Measurements from ENCODE around the gene THSD8.

The THSD8 gene

DNA sequence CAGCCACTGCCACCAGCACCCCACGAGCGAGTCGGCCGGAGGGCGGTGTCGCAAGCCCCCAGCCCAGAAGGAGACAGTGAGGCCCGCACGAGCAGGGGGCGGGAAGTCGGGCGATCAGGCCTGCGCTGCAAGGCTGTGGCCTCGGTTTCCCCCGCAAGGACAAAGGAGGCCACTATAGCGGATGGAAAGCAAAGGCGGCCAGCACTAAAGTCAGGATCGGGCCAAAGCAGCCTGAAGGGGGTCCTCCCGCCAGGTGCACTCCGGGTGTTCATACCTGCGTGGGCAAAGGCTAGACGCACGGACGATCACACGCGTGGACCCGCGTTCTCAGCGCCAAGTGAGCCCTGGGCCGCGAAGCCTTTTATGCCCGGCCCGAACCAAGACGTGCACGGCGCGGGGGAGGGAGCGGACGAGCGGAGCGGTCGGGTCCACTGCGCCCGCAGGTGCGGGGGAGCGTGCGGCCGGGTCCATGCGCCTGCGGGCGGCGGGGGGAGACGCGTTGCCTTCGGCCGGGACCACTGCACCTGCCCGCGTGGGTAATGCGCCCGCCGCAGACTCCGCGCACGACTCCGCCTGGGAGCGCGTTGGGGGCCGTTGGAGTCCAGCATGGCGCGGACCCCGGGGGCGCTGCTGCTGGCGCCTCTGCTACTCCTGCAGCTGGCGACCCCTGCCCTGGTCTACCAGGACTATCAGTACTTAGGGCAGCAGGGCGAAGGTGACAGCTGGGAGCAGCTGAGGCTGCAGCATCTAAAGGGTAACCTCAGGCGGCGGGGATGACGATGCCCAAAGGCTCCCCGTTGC is at the start of gene THSD8, which contains the start of gene PRDX2:
THSD8 (plus strand) TSS at position 604 of the 801 bp plus-strand sequence; CDS start at position 607, 3 bp downstream.
PRDX2 (minus strand) TSS at position 335 of the 801 bp plus-strand sequence. CDS start 539 bp downstream, outside the sequence.
- peak; percentile 63 for DNase-seq

DNA sequence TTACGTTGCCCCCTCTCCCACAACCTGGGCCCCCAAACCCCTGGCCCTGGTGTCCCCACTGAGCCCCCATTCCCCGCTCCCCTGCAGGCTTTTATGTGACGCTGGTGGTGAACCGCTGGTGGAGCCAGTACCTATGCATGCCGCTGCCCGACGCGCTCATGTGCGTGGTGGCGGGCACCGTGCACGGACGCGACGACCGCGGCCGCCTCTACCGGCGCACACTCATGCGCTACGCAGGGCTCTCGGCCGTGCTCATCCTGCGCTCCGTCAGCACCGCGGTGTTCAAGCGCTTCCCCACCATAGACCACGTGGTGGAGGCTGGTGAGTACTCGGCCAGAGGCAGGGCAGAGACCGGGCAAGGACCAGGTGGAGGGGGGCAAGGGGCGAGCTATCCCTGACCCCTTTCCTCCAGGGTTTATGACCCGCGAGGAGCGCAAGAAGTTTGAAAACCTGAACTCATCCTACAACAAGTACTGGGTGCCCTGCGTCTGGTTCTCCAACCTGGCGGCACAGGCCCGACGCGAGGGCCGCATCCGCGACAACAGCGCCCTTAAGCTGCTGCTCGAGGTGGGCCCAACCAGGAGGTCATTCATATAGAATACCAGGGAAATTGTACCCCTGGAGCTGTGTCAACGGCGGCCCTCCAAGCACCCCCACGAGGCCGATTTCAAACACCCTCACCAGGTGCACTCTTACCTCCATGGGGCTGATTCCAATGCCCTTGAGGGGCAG is 47.2 kb upstream of the THSD8 start:
- no peak for DNase-seq

- no peak for DNase-seq
Observed at GRCh38 chr19:12756150-12756883, 45.6 kb upstream of the THSD8 start.

DNA sequence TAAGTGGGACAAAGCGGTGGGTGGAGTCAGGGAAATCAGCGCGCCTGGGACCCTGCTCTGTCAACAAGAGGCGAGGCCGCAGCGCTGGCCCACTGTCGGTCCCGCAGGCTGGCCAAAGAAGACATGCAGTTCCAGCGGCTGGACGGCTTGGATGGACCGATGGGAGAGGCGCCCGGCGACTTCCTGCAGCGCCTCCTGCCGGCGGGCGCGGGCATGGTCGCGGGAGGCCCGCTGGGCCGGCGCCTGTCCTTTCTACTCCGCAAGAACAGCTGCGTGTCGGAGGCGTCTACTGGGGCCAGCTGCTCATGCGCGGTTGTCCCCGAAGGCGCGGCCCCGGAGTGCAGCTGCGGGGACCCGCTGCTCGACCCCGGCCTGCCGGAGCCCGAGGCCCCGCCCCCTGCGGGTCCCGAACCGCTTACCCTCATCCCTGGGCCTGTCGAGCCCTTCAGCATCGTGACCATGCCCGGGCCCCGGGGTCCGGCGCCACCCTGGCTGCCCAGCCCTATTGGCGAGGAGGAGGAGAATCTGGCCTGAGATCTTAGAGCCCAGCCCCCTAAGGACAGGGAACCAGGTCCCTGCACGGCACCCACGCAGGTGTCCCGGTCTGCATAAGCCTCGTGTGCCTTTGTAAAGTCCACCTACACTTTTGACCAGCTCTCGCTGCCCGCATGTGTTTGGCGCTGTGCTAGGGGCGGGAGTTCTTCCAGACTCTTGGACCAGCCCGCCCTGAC is 44.2 kb upstream of the THSD8 start:
- peak; percentile 22 for DNase-seq

DNA sequence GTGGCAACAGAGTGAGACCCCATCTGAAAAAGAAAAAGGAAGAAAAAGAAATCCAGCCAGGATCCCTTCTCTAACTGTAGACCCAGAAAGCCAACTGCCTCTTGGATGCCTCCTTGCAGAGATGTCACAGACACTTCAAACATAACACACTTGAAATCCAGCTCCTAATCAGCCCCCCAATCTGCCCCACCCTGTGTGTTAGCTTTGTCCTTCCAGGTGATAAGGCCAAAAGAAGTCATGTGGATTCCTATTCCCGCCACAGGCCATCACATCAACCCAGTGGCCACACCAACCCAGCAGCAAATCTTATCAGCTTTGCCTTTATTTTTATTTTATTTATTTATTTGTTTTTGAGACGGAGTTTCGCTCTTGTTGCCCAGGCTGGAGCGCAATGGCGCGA is 42.2 kb upstream of the THSD8 start:
- no peak for DNase-seq

DNA sequence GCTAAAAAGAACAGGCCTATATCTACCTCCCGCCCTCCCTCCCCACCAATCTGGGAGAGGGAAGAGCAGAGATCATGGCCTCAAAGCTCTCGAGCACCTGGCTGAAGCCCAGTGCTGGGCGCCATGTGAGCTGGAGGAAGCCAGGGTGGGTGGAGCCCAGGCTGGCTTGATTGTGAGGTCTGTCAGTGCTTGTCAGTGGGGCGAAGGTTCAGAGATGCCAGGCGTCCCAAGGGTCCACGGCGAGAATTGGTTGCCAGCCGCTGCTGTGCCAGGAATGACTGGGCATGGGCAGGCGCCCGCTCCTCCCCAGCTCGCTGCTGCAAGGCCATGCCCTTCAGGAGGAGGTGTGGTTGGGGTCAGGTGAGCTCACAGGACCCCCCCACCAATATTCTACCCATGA is 38.8 kb upstream of the THSD8 start:
- DNase-seq, result no peak

DNA sequence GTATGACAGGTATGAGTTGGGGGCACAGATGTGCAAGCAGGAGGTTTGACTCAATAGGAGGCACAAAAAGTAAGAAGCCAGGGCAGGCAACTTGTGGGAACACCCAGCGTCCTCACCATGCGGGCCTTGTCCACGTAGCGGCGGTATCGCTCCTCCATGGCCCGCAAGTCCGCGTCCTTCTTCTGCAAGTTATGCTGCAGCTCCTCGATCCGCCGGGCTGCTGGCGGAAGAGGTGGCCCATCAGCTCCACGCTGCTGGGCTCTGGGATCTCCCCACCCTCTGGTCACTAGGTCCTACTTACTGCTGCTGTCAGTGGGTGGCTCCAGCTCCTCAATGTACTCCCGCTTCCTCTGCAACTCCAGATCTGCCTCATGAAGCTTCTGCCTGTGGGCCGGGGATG is 37.2 kb upstream of the THSD8 start:
- no peak for DNase-seq

GRCh38 chr19:12766051-12766521 is 35.8 kb upstream of the THSD8 start:
- DNase-seq, result no peak

- DNase-seq, result no peak
Observed at GRCh38 chr19:12767150-12767549, 34.7 kb upstream of the THSD8 start.

DNA sequence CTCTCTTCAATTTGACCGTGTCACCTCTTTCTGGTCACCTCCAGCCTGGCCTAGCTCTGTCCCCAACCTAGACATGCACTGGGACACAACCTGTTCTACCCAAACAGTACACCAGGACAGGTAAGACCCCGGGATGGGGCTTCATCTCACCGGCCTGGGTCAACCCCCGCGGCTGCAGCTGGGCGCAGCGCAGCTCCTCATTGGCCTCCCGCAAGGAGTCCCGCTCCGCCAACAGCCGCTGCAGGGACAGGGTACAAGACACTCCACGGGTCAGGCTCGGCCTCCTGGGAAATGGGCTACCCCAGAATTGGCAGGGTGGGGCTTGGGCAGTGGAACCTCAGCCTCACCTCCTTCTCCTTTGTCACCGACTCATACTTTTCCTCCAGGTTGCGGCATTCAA is 34.2 kb upstream of the THSD8 start:
- no peak for DNase-seq

DNA sequence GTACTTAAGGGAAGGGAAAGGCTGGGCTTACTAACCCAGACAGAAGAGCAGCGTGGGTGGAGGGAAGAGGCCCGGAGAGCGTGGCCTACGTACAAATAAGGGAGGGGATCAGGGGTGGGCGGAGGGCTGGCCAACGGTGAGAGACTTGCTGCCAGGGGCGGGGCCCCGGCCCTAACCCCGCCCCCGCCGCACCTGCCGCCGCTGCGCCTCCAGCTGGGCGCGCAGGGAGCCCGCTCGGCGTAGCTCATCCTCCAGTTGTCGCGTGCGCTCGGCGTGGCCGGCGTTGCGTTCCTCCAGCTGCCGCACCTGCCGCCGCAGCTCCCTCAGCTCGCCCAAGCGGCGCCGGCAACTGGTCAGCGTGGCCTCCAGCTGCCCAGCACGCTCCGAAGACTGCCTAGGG is 32.2 kb upstream of the THSD8 start:
- DNase-seq, result no peak

DNA sequence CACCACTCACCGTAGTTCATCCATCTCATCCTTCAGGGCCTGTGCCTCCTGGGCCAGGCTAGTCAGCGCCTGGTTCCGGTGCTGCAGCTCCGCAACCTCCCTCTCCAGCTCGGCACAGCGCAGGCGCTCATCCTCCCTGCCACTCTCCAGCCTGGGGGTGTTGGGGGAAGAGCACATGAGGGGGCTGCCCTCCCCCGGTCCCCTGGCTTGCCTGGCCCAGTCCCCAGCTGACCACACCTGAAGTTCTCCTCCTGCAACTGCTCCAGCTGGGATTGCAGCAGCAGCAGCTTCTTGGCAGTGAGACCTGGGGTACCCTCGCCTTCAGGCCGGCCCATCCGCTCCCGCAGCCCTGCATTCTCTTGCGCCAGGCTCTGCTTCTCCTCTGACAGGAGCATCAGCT is 30.9 kb upstream of the THSD8 start:
- DNase-seq, result no peak

GRCh38 chr19:12772323-12772722 is 29.5 kb upstream of the THSD8 start:
- DNase-seq, result no peak

DNA sequence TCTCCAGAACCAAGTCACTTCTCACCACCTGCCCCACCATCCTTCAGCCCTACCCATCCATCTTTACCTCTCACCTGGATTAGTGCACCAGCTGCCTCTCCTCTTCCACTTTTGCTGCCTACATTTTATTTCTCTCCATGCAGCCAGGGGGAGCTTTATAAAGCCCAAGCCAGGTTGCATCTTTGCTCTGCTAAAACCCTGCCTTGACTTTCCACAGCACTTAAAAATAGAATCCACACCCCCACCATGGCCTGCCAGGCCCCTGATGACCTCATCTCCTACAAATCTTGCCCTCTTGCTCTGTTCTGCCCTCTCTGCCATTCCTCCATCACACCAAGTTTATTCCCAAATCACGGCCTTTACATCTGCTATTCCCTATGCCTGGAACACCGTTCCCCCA is 28.3 kb upstream of the THSD8 start:
- DNase-seq, result no peak

DNA sequence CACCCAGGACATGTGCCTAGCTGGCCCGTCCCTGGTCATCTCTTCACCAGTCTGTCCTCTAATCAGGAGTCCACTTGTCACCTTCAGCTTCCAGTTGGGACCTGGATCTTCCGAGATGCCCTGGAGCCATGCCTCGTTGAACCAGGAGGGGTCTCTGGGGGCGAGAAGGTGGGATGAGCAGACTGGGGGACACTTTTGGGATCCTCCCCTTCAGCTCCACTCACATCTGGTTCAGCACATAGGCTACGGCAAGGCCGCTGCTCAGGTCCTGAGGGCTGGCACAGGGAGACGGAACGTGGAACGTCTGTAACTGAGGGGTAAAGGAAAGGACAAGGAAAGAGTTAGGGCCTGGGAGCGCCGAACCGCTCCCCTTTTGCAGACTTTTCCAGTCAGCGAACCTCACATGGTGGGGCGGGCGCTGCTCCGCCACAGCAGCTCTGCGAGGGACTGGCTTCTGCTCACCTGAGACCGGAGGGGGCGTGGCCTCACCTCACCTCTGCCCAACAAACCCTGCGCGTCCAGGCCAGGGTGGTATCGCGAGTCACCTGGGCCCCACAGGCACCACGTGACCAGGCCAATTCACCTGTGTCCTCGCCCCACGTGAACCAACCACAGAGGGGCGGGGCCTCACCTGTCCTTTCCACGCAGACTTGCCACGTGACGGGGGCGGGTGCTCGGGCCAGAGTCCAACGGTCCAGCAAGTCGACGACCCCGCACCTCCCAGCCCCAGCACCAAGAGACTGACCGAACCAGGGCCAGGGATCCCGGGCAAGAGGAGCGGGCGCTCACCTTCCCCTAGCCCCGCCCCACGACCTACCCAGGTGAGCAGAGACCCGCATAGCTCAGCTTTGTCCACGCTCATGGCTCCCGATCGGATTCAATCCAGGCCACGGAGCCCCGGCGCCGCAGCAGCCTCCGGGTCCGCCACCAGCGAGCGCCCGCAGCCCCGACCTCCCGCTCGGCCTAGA is 27.0 kb upstream of the THSD8 start, which contains the start of gene HOOK2:
HOOK2 (minus strand) TSS at position 965 of the 968 bp plus-strand sequence; CDS start at position 862, 103 bp downstream.
- peak; percentile 72 for DNase-seq

DNA sequence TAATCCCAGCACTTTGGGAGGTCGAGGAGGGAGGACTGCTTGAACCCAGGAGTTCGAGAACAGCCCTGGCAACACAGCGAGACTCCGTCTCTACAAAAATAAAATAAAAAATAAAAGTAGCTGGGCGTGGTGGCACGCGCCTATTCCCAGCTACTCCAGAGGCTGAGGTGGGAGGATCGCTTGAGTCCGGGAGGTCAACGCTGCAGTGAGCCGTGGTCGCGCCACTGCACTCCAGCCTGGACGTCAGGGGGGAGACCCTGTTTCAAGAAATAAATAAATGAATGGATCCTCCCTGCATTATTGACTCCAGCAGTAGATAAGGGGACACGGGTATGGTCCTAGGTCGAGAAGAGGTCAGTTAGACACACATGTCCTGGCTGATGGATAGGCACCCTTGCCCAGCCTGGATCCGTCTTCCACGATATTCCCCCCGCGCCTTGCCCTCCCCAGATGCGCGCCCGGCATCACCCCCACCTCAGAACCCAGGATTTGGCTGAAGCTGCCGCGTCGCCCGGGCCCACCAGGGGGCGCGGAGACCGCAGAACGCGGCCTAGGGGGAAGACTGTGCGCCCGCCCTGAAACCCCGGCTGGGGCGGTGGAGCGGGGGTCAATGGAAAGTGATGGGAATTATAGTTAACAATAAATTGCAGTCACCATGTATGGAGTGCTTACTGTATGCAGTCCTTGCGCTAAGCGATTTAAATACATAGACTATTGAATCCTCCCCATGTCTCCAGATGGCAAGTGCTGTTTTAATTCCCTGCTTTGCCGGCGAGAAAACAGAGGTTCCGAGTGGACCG is 24.5 kb upstream of the THSD8 start:
- DNase-seq, result peak; percentile 38

GRCh38 chr19:12778017-12778904 is 23.6 kb upstream of the THSD8 start:
- no peak for DNase-seq

DNA sequence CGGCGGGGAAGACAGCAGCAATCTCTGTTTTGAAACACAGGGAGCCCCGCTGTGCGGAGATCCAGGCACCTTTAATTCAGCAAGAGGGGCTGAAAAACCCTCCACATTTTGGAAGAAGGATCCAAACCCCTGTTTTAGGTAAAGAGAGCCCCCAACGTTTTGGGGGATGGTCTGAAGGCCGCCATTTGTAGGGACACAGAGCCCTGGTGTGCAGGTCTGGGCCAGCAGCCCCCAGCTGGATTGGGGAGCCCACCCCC is 23.0 kb upstream of the THSD8 start:
- DNase-seq, result no peak

DNA sequence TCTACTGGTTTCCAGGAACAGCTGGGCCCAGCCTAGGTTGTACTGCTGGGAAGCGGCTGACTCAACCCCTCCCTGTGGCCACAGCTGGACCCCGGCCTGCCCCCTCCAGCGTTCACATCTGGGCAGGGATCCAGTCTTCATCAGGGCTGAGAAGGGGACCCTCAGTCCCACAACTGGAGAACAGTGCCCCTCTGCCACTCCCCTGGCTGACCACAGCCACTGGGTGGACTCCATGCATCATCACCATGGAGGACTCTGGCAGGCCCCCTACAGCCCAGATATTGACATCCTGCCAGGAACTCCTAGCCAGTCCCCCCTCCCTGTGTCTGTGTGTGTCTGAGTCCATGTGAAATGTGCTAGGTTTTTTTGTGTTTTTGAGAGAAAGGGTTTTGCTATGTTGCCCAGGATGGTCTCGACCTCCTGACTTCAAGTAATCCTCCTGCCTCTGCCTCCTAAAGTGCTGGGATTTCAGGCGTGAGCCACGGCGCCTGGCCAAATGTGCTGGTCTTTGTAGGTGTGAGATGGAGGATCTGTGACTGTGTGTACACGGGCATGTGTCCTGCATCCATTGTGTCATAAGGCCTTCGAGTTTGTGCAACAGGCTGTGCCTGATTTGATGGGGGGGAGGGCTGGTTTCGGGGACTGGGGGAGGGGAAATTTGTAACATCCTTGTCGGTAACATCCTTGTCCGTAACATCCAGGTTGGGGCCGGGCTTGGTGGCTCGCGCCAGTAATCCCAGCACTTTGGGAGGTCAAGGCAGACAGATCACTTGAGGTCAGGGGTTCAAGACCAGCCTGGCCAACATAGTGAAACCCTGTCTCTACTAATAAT is 22.5 kb upstream of the THSD8 start:
- DNase-seq, result no peak
